Stimulated activated CD4-positive, alpha-beta T cell treated with anti-CD3 and anti-CD28 coated beads, Interleukin-1b, Interleukin-23, amount 100 ng/mL, for 4 hours (primary cell): ENCODE measurements around the gene TMC2.

ENCODE experiments used
- DNase-seq, 2 donors: peaks; one replicate each; pipeline ENCODE4 v3.0.0-alpha.2; 2020; ENCODE audit warnings: low read depth in 2 of 2

Gene TMC2

GRCh38 chr20:2625062-2625461 is 88.7 kb downstream of the TMC2 start:
- DNase-seq: no peak

DNA sequence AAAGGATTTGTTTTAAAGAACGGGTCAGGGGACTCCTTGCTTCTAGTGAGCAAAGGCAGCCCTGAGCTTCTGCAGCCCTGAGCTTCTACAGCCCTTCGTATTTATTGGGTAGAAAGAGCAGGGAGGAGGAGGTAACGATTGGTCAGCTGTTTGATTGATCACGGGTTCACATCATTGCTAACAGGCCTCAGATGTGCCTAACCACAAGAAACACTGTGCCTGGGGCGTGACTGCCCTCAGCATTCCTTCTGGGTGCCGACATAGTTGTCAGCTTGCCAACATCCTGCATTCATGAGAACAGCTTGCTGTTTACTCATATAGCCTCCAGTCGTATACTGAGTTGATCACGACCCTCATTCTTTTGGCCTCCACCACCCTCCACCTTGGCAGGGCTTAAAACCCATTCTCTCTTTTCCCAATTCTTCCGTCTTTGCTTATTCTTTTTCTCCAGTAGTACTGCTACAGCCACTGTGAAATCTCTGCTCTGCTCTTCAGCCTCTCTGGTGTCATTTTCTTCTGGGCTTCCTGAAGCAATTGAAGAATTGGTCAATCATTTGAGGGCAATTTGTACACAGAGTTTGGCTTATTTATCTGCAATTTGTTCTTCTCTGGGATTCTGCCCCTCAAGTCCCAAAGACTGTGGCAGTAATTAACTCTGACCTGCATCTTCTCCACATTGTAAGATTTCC is 90.6 kb downstream of the TMC2 start:
- DNase-seq: no peak

GRCh38 chr20:2631228-2631627 is 94.9 kb downstream of the TMC2 start:
- DNase-seq: no peak

DNA sequence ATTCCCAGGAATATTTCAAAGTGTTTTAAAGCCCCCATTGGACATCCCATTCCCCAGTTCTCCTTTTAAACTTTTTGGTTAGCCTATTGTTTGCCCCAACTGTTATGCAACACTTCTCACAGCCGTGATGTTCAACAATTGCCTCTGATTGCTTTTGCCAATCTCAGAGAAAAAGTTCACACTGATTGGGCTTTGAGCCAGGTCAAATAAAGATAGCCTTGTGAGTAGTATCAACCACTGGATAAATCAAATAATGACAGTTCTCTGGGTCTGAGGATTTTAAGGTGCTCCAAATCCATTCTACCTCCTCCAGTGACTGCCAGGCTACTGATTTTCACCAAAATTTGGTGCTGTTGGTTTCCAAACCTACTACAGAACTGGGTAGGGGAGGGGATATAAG is 97.0 kb downstream of the TMC2 start:
- DNase-seq: no peak

GRCh38 chr20:2637246-2637645 is 100.9 kb downstream of the TMC2 start:
- DNase-seq: no peak

GRCh38 chr20:2640260-2640659 is 103.9 kb downstream of the TMC2 start:
- DNase-seq: no peak

- DNase-seq: no peak
These were observed 104.5 kb downstream of the TMC2 start for GRCh38 chr20:2640899-2641298.

DNA sequence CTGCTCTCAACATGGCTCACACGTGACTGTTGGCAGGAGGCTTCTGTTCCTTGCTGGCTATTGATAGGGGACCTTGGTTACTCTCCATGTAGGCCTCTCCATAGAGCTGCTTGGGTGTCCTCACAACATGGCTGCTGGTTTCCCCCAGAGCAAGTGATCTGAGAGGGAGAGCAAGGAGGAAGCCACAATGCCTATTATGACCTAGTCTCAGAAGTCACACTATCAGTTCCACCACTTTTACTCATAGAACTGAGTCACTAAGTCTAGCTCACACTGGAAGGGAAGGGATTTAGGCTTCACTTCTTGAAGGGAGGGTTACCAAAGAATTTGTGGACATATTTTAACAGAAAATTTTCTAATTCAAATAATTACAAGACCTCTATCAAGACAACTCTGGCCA is 107.3 kb downstream of the TMC2 start:
- DNase-seq: no peak

DNA sequence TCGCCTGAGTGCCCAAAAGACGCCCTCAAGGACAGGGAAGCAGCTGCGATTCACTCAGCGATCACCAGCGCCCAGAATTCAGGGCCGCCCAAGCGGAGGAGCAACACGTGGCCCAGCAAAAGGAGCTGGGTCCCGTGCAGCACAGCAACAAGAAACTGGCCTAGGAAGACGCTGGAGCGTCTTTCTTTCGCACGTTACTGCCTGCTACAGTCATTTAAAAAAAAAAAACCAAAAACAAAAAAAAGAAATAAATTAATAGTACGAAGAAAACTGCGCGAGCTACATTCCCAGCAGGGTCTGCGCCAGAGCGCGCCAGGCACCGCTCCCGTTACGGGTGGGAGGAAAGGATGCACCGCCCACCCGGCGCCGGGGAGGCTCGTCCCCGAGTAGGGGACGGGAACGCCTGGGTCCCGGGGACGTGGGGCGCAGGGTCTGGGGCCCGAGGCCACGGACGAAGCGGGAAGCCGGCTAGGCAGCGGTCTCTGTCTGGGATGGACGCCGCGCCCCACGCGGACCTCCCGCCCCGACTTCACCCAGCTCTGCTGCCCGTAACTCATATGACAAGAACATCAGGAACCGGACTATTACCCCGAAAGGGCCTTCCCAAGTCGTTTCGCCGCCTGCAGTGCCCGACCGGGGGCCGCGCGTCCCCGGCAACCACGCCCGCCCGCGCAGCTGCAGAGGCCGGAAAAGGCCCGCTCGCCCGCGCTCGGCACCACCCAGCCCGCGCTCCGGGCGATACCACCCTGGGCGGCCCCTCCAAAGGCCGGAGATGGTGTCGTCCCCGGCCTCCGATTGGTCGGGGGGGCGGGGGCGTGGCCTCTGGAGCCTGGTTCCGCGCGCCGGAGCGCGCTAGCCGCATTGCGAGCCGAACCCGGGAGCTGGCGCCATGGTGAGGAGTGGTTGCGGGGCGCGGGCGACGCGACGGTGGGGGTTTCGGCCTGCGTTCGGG is 115.7 kb downstream of the TMC2 start, which contains the start of gene NOP56:
Gene NOP56, plus strand, starts transcription at position 861 of the 952 bp plus-strand sequence. Its CDS starts 29 bp downstream, at position 890.
- DNase-seq: peak; percentile 94 to 95

DNA sequence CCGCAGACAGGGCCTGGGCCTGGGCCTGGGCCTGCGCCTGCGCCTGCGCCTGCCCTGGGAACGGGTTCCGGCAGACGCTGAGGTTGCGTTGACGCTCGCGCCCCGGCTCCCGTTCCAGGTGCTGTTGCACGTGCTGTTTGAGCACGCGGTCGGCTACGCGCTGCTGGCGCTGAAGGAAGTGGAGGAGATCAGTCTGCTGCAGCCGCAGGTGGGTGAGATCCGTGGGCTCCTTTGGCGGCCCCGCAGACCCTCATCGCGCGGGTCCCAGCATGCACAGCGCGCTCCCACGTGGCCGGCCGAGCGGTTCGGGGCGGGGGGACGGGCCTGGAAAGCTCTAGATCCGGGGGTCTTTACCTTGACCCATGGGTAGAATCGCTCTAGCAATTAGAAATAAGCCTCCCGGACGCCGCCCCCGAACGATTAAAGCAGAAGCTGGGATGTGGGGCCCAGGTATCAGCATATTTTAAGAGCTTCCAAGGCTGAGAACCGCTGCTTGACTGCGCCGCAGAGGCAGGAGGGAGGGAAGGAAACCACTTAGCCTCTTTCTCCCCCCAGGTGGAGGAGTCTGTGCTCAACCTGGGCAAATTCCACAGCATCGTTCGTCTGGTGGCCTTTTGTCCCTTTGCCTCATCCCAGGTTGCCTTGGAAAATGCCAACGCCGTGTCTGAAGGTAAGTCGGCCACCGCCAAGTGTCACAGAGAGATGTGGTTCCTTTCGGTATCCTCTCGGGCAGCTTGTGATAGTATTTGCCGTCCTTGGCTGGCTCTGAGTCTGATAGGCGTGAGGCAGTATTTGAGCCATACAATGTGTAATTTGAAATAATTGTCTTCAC is 116.6 kb downstream of the TMC2 start:
- peak; percentile 16 to 55 for DNase-seq

DNA sequence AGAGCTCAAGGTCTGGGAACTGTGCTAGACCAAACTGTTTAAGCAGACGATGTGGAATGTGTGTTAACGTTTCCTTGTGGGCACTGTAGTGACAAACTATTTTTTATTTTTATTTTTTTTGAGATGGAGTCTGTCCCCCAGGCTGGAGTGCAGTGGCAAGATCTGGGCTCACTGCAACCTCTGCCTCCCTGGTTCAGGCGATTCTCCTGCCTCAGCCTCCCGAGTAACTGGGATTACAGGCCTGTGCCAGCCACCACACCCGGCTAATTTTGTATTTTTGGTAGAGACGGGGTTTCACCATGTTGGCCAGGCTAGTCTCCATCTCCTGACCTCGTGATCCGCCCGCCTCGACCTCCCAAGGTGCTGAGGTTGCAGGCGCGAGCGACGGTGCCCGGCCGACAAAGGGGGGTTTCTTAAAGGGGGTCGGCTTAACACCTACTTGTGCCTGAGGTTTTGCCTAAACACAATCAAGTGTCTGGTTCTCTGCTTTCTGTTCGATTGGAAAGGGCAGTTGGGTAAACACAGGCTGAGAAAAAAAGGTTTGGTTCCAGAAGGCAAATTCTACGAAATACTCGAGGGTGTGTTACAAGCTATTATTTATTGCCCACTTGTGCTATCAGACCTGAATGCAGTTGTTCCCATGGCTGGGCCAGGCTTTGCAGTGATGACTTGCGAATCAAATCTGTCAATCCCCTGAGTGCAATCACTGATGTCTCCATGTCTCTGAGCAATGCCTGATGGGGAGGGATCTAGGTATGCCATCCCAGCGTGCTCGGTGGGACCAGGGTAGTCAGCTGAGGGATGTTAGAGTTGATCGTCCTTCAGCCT is 117.4 kb downstream of the TMC2 start:
- DNase-seq: no peak

DNA sequence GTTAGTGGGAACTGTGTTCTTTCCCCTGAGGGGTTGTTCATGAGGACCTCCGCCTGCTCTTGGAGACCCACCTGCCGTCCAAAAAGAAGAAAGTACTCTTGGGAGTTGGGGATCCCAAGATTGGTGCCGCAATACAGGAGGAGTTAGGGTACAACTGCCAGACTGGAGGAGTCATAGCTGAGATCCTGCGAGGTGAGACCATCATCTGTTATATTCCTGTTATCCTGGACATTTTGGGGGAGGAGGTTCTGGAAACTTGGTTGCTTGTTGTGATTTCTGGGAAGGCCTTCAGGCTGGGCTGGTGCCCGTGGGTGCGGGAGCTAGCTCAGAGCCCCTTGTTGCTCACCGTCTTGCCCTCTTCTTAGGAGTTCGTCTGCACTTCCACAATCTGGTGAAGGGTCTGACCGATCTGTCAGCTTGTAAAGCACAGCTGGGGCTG is 118.0 kb downstream of the TMC2 start:
- DNase-seq: no peak

DNA sequence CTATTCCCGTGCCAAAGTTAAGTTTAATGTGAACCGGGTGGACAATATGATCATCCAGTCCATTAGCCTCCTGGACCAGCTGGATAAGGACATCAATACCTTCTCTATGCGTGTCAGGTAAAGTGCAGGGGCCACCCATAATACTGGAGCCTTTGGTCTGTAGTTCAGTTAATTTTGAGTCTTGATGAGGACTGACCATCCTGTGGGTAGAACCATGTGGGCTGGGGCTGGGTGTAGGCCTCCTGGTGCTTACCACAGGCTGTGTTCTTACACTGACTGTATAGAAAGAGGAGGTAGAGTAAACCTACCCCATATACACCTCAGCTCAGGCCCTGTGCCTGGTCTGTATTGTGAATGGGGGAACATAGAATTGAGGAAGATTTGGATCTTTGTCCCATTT is 118.5 kb downstream of the TMC2 start:
- DNase-seq: no peak

GRCh38 chr20:2655331-2656116 is 119.2 kb downstream of the TMC2 start:
- DNase-seq: no peak

- DNase-seq: no peak
These were observed 120.2 kb downstream of the TMC2 start for GRCh38 chr20:2656471-2657117.

GRCh38 chr20:2657241-2657640 is 120.9 kb downstream of the TMC2 start:
- DNase-seq: no peak

DNA sequence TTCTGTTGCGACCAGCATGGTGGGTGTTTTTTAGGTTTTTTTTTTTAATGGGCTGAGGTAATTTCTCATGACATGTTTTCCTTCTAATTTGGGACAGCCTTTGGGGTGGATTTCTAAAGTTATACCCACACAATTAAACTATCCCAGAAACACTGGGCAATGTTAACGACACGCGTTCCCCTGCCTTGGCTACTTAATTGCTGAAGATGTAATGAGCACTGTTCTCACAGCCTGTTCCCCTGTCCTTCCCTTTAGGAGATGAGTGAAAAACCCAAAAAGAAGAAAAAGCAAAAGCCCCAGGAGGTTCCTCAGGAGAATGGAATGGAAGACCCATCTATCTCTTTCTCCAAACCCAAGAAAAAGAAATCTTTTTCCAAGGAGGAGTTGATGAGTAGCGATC is 121.3 kb downstream of the TMC2 start:
- DNase-seq: no peak

DNA sequence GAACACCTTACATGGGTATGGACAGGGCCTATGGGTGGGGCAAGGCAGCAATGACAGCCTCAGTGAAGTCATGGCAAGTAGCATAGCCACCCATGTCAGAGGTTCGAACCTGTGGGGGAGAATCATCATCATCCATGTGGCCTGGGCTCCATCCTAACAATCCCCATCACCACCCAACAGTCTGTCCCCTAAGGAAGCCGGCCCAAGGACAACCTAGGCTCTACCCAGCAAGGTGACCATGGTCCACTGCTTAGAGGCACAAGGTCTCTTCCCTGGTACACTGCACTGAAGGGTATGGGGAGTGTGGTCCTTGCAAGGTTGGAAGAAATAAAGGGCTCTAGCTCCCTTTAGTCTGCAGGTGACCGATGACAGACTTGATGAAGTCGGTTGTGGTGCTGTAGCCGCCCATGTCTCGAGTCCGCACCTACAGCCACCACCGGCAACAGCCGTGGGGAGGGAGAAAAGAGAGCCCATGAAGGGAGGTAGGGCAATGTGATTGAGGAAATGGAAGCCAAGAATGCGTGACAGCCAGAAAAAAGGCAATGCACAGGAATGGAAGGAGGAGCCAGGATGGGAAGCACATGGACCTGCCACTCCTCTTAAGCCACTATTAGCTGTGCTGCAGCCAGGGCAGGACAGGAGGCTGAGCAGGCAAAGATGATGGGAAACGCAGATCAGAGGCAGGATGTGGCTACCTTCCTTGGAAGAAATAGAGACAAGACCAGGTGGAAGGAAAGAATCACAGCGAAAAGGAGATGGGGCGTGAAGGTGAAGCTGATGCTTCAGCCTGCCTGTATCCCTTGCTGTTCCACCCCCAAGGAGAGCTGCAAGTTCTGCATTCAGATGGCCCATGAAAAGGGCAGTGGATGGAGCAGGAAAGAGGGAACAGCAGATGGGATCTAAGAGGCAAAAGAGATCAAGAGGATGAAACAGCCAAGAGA is 122.3 kb downstream of the TMC2 start:
- DNase-seq: no peak

- no peak for DNase-seq
These were observed 123.2 kb downstream of the TMC2 start for GRCh38 chr20:2659547-2659946.
